Endodermal cell (in vitro differentiated cells): ENCODE results near the gene PLET1. TPM values are rescaled to one million over a fixed set of nuclear protein-coding genes. Genes with fewer than 3 reads are reported as not detected.

ENCODE experiments used
- DNase-seq: peaks from one replicate; pipeline ENCODE4 v3.0.0-alpha.2; 2017
- H3K27ac ChIP-seq: 2 replicates; pipeline ENCODE4 v1.5.1; 2013; ENCODE audit warnings: mild to moderate bottlenecking, low read depth, low read length, moderate library complexity
- H3K27me3 ChIP-seq: 2 replicates; pipeline ENCODE4 v1.6.1; 2013; ENCODE audit warnings: mild to moderate bottlenecking, low read length, moderate library complexity; ENCODE audit not compliant: insufficient read depth, control insufficient read depth, poor library complexity, severe bottlenecking
- H3K36me3 ChIP-seq: 2 replicates; pipeline ENCODE4 v1.7.0; 2013; ENCODE audit warnings: mild to moderate bottlenecking, low read length, moderate library complexity; ENCODE audit not compliant: control insufficient read depth, insufficient read depth
- H3K4me1 ChIP-seq: one replicate; pipeline ENCODE4 v1.7.0; 2013; ENCODE audit warnings: low read length; ENCODE audit not compliant: control insufficient read depth, insufficient read depth
- H3K4me3 ChIP-seq: 2 replicates; pipeline ENCODE4 v1.5.1; 2013; ENCODE audit warnings: mild to moderate bottlenecking, low read length, moderate library complexity
- H3K9ac ChIP-seq: 2 replicates; pipeline ENCODE4 v1.6.1; 2013; ENCODE audit warnings: mild to moderate bottlenecking, low read length, moderate library complexity; ENCODE audit not compliant: poor library complexity, severe bottlenecking; ENCODE audit errors: extremely low read depth
- H3K9me3 ChIP-seq: 2 replicates; pipeline ENCODE4 v1.6.1; 2013; ENCODE audit warnings: mild to moderate bottlenecking, low read length, moderate library complexity; ENCODE audit not compliant: control insufficient read depth
- H3K27ac Mint-ChIP-seq: 2 replicates; pipeline ENCODE4 v1.8.0; 2020; ENCODE audit warnings: mixed read lengths
- H3K27me3 Mint-ChIP-seq: 2 replicates; pipeline ENCODE4 v1.8.0; 2021; ENCODE audit warnings: mild to moderate bottlenecking, mixed read lengths; ENCODE audit not compliant: insufficient read depth
- H3K36me3 Mint-ChIP-seq: 2 replicates; pipeline ENCODE4 v1.8.0; 2020; ENCODE audit warnings: low read depth, mixed read lengths
- H3K4me1 Mint-ChIP-seq: 2 replicates; pipeline ENCODE4 v1.8.0; 2020; ENCODE audit warnings: mixed read lengths
- H3K4me3 Mint-ChIP-seq: 2 replicates; pipeline ENCODE4 v1.8.0; 2020; ENCODE audit warnings: mild to moderate bottlenecking, moderate library complexity, mixed read lengths
- H3K9me3 Mint-ChIP-seq: 2 replicates; pipeline ENCODE4 v1.8.0; 2020; ENCODE audit warnings: mild to moderate bottlenecking, mixed read lengths
- WGBS, 2 experiments: methylation state at CpG; one replicate each; pipeline versions ENCODE4 v1.1.5 to v1.1.7; 2013; ENCODE audit warnings: missing lambda C conversion rate in 2 of 2, mixed read lengths in 1 of 2; ENCODE audit not compliant: insufficient coverage in 1 of 2, insufficient read length in 1 of 2; 5-methylcytosine and 5-hydroxymethylcytosine counted together
- total RNA-seq, 2 donors: library from RNA; stranded (reverse); fragmentation: NEBNext Ultra II Directional in 1 of 2; extraction: Animal tissue kit (Norgen Biotek cat#: 25700) in 1 of 2; gene quantifications; 2 replicates in 1 of 2; 3 replicates in 1 of 2; pipeline ENCODE4 v1.2.1, GENCODE V29; 2021
- TF ChIP-seq, protein P1 (sequence below): fragments of 200-600 bp; sonication (generic); conservative IDR thresholded peaks from 2 replicates; pipeline ENCODE4 v1.5.0; 2021; ENCODE audit warnings: antibody characterized with exemption, mild to moderate bottlenecking

Gene PLET1
- total RNA-seq, 2 donors from 2014 or later, result not detected

DNA sequence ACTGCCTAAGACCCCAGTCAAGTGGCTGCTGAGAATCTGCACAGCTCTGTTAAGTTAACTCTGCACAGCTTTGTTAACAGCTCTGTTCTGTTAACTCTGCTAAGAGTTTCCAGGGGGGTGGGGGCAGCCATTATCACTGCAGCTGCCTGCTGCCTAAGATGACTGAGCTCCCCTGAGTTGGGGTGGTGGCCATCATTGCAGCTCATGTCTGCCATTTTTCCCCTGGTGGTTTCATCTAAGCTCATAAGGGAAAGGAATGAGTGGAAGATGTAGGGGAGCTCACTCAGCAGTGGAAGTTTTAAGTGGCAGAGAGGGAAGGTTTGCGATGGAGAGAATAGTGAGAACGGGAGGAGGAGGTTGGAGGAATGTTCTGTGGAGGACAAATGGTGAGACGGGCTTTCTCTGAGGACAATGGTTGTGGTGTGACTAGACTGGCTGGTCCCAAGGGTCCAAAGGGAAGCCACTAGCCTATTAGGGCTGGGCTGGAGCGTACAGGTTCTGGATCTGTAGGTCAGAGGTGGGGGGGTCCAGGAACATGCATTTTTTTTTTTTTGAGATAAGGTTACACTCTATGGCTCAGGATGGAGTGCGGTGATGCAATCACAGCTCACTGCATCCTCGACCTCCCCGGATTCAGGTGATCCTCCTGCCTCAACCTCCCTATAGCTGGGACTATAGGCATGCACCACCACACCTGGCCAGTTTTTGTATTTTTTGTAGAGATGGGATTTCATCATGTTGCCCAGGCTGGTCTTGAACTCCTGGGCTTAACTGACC is 13.5 kb upstream of the PLET1 start:
- H3K9me3 Mint-ChIP-seq, result no peaks in the 10 kb centered on the region
- peaks cover 2% of the 10 kb centered on the region for H3K27me3 Mint-ChIP-seq
- no peaks in the 10 kb centered on the region for H3K27me3 ChIP-seq
- H3K27ac Mint-ChIP-seq, result no peak overlapping the region
- no peak overlapping the region for H3K4me3 ChIP-seq
- H3K4me3 Mint-ChIP-seq, result no peak overlapping the region
- TF ChIP-seq, protein P1, sequence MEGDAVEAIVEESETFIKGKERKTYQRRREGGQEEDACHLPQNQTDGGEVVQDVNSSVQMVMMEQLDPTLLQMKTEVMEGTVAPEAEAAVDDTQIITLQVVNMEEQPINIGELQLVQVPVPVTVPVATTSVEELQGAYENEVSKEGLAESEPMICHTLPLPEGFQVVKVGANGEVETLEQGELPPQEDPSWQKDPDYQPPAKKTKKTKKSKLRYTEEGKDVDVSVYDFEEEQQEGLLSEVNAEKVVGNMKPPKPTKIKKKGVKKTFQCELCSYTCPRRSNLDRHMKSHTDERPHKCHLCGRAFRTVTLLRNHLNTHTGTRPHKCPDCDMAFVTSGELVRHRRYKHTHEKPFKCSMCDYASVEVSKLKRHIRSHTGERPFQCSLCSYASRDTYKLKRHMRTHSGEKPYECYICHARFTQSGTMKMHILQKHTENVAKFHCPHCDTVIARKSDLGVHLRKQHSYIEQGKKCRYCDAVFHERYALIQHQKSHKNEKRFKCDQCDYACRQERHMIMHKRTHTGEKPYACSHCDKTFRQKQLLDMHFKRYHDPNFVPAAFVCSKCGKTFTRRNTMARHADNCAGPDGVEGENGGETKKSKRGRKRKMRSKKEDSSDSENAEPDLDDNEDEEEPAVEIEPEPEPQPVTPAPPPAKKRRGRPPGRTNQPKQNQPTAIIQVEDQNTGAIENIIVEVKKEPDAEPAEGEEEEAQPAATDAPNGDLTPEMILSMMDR, result no peak
- H3K36me3 Mint-ChIP-seq, result no peaks in the 10 kb centered on the region
- H3K4me1 Mint-ChIP-seq, result peaks cover 6% of the 10 kb centered on the region
- H3K9ac ChIP-seq, result no peak overlapping the region
- no peaks in the 10 kb centered on the region for H3K9me3 ChIP-seq
- WGBS, 2 experiments, result 94 to 100% methylated on average over 6 to 7 of the region's 7 CpGs
- H3K4me1 ChIP-seq, result no peaks in the 10 kb centered on the region
- no peaks in the 10 kb centered on the region for H3K36me3 ChIP-seq
- peak; percentile 22 for DNase-seq
- no peak overlapping the region for H3K27ac ChIP-seq

DNA sequence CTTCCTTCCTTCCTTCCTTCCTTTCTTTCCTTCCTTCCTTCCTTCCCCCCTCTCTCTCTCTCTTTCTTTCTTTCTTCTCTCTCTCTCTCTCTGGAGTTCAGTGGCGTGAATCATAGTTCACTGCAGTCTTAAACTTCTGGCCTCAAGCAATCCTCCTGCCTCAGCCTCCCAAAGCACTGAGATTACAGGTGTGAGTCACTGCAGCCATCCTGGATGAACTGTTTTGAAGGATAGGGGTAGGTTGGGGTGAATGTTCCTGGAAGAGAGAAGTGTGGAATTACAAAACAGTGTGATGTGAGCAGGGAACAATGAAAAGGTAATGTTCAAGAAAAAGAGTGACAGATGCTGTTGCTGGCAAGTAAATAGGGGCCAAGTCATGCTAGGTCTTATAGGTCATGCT is 12.4 kb upstream of the PLET1 start:
- Mint-ChIP-seq H3K27ac (no peak overlapping the region), H3K4me1 (peaks cover 9% of the 10 kb centered on the region), H3K4me3 (no peak overlapping the region), H3K27me3 (peaks cover 5% of the 10 kb centered on the region), H3K36me3 (no peaks in the 10 kb centered on the region), H3K9me3 (no peaks in the 10 kb centered on the region)
- no peaks in the 10 kb centered on the region for H3K27me3 ChIP-seq
- H3K4me3 ChIP-seq, result no peak overlapping the region
- TF ChIP-seq, protein P1, result no peak
- H3K9ac ChIP-seq, result no peak overlapping the region
- no peaks in the 10 kb centered on the region for H3K9me3 ChIP-seq
- no peaks in the 10 kb centered on the region for H3K36me3 ChIP-seq
- 85% methylated on average over 1 of the region's 1 CpG; no CpG with 5 or more reads in 1 of the 2 experiments for WGBS, 2 experiments
- no peak for DNase-seq
- H3K27ac ChIP-seq, result no peak overlapping the region
- no peaks in the 10 kb centered on the region for H3K4me1 ChIP-seq

DNA sequence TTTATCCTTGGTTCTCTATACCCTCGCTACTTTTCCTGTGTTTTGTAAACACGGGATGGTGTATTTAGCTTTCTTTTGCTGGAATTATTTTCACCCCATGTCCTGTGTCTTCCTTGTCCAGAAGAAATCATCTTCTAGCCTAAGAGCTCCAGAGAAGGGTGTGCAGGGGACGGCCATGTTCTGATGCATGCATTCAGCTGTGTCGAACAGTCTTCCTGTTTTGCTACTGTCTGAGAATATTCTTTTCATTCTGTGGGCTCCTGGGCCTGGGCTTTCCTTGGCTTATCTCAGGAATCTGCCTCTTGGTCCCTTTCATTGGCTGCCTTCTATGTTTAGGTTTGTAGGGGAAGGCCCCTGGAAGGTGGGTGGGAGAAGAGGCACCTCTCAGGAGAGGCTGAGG is 10.6 kb upstream of the PLET1 start:
- Mint-ChIP-seq H3K36me3 (no peaks in the 10 kb centered on the region), H3K9me3 (no peaks in the 10 kb centered on the region), H3K4me3 (no peak overlapping the region), H3K4me1 (peaks cover 7% of the 10 kb centered on the region), H3K27ac (no peak overlapping the region), H3K27me3 (peaks cover 5% of the 10 kb centered on the region)
- Histone ChIP-seq H3K36me3 (no peaks in the 10 kb centered on the region), H3K27me3 (no peaks in the 10 kb centered on the region), H3K4me1 (no peaks in the 10 kb centered on the region), H3K27ac (no peak overlapping the region), H3K9ac (no peak overlapping the region), H3K9me3 (no peaks in the 10 kb centered on the region), H3K4me3 (no peak overlapping the region)
- WGBS, 2 experiments, result 91 to 97% methylated on average over 4 of the region's 4 CpGs
- no peak for DNase-seq
- TF ChIP-seq, protein P1, result no peak
